C4-2B (cell line): ENCODE data around the gene MGMT.

Source experiments
- H3K27ac ChIP-seq: fragments of 450-650 bp; 2 replicates; pipeline ENCODE4 v1.5.1; 2017
- CTCF ChIP-seq: fragments of 450-650 bp; conservative IDR thresholded peaks from 2 replicates; pipeline ENCODE4 v1.5.1; 2017; ENCODE audit warnings: mild to moderate bottlenecking
- ZFX ChIP-seq: fragments of 450-650 bp; IDR thresholded peaks from 2 replicates; pipeline ENCODE4 v1.6.1; 2017

Gene MGMT

GRCh38 chr10:129704786-129705525 is 237.9 kb downstream of the MGMT start:
- TF ChIP-seq ZFX (no peak), CTCF (no peak)

GRCh38 chr10:129705676-129706075 is 238.6 kb downstream of the MGMT start:
- no peak overlapping the region for H3K27ac ChIP-seq
- TF ChIP-seq ZFX, result no peak
- no peak for TF ChIP-seq CTCF

More at GRCh38 chr10:129704786-129705525, 237.9 kb downstream of the MGMT start:
- H3K27ac ChIP-seq, result no peak overlapping the region

- no peak overlapping the region for H3K27ac ChIP-seq
- TF ChIP-seq ZFX (no peak), CTCF (no peak)
Measured at GRCh38 chr10:129706081-129706480, 239.0 kb downstream of the MGMT start.

- H3K27ac ChIP-seq, result no peak overlapping the region
- TF ChIP-seq ZFX (no peak), CTCF (no peak)
Measured at GRCh38 chr10:129706523-129706922, 239.5 kb downstream of the MGMT start.

- TF ChIP-seq ZFX (no peak), CTCF (no peak)
- H3K27ac ChIP-seq, result no peak overlapping the region; the same call in 1 of the 2 replicates
Measured at GRCh38 chr10:129707406-129708388, 240.7 kb downstream of the MGMT start.

- no peak overlapping the region for H3K27ac ChIP-seq
- TF ChIP-seq ZFX (no peak), CTCF (no peak)
Measured at GRCh38 chr10:129709101-129709500, 242.1 kb downstream of the MGMT start.
